Bronchial epithelial cell (primary cell): ENCODE results near the gene LRRIQ4. TPM values are rescaled to one million over a fixed set of nuclear protein-coding genes. Genes with fewer than 3 reads are reported as not detected.

Experiments used
- DNase-seq: peaks from one replicate; pipeline ENCODE4 v3.0.0-alpha.2; 2010; ENCODE audit warnings: low read depth
- FAIRE-seq: peaks from 2 replicates; lab custom pipeline; 2011; peaks lifted over from hg19 to GRCh38; lab: Jason Lieb, UNC
- H3K27me3 ChIP-seq: 2 replicates; pipeline ENCODE4 v1.5.1; 2011; ENCODE audit warnings: low read length; ENCODE audit not compliant: control insufficient read depth, insufficient read depth
- H3K36me3 ChIP-seq: 2 replicates; pipeline ENCODE4 v1.5.1; 2011; ENCODE audit warnings: low read length; ENCODE audit not compliant: control insufficient read depth, insufficient read depth
- H3K4me3 ChIP-seq: 2 replicates; pipeline ENCODE4 v1.5.1; 2011; ENCODE audit warnings: mild to moderate bottlenecking, low read depth, low read length, control low read depth
- total RNA-seq: library from RNA; depleted of rRNA; stranded (reverse); fragments of >200 nt; gene quantifications from 2 replicates; pipeline ENCODE4 v1.2.1, GENCODE V29; 2014
- TF ChIP-seq, protein P1 (sequence below): IDR thresholded peaks from 2 replicates; pipeline ENCODE4 v1.5.1; 2011; ENCODE audit warnings: mild to moderate bottlenecking, moderate library complexity, low read length, control low read depth, inconsistent platforms; ENCODE audit not compliant: insufficient read depth, severe bottlenecking

The LRRIQ4 gene
- total RNA-seq, 1 donor from 2014 or later: not detected

DNA sequence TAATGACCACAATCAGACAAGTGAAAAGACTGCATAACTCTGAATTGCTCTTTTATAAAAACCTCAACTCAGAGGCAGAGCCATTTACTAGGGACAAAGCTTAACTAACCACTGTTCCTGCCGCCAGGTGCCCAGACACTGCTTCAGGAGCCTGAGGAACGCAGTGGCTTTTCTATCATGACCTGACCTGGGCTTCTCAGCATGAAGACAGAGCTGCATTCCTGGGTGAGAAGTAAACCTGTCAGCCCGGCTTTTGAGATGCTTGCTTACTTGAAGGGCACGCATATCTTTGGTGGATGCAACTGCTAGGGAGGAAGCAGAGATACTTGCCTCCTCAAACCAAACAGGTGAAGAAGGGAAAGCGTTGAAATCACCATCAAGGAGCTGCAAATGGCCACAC, 49.2 kb downstream of the LRRIQ4 start:
- DNase-seq: no peak
- H3K36me3 ChIP-seq: no peaks in the 10 kb centered on the region

DNA sequence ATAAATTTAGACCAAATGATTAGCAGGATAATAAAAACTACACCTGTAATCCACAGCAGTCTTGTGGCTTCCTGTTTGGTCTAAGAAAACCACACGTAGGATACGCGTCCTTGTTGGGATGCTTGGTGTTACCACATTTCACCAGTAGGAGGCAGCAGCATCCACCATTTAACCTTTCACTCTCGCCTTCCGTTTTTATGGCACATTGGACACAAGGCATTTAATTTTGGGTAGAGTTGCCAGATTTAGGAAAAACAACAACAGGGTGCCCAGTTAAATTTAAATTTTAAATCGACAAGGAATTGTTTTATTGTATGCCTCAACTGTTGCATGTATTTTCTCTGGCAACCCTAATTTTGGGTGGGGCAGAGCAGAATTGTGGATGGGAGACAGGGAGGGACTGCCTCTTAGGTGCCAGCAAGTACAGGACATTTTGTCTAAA, 50.8 kb downstream of the LRRIQ4 start:
- FAIRE-seq: no peak

More for the DNA sequence above, 49.2 kb downstream of the LRRIQ4 start:
- no peaks in the 10 kb centered on the region for H3K27me3 ChIP-seq
- FAIRE-seq: no peak
- no peak overlapping the region for H3K4me3 ChIP-seq
- TF ChIP-seq, protein P1, sequence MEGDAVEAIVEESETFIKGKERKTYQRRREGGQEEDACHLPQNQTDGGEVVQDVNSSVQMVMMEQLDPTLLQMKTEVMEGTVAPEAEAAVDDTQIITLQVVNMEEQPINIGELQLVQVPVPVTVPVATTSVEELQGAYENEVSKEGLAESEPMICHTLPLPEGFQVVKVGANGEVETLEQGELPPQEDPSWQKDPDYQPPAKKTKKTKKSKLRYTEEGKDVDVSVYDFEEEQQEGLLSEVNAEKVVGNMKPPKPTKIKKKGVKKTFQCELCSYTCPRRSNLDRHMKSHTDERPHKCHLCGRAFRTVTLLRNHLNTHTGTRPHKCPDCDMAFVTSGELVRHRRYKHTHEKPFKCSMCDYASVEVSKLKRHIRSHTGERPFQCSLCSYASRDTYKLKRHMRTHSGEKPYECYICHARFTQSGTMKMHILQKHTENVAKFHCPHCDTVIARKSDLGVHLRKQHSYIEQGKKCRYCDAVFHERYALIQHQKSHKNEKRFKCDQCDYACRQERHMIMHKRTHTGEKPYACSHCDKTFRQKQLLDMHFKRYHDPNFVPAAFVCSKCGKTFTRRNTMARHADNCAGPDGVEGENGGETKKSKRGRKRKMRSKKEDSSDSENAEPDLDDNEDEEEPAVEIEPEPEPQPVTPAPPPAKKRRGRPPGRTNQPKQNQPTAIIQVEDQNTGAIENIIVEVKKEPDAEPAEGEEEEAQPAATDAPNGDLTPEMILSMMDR: no peak

DNA sequence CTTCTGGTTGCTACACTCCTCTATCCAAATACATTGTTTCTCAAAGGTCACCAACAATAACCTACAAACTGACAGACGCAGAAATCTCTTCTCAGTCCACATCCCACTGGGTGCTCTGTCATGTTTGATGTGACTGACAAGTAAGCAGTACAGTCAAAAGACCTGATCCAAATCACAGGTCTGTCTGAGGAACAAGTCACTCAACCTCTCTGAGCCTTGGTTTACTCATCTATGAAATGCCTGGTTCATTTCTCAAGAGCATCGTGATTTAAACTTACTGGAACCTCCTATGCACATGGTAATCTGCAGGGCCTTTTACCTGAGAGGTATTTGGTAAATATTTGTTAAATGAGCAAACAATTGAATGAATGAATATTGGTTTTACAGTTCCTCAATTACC, 51.6 kb downstream of the LRRIQ4 start:
- Histone ChIP-seq H3K4me3 (no peak overlapping the region), H3K36me3 (no peaks in the 10 kb centered on the region), H3K27me3 (no peaks in the 10 kb centered on the region)
- no peak for DNase-seq
- no peak for FAIRE-seq
- TF ChIP-seq, protein P1: no peak

More for the DNA sequence above, 50.8 kb downstream of the LRRIQ4 start:
- DNase-seq: peak; percentile 79
- H3K27me3 ChIP-seq: no peaks in the 10 kb centered on the region
- H3K4me3 ChIP-seq: no peak overlapping the region
- TF ChIP-seq, protein P1: peak; percentile 82
- no peaks in the 10 kb centered on the region for H3K36me3 ChIP-seq

DNA sequence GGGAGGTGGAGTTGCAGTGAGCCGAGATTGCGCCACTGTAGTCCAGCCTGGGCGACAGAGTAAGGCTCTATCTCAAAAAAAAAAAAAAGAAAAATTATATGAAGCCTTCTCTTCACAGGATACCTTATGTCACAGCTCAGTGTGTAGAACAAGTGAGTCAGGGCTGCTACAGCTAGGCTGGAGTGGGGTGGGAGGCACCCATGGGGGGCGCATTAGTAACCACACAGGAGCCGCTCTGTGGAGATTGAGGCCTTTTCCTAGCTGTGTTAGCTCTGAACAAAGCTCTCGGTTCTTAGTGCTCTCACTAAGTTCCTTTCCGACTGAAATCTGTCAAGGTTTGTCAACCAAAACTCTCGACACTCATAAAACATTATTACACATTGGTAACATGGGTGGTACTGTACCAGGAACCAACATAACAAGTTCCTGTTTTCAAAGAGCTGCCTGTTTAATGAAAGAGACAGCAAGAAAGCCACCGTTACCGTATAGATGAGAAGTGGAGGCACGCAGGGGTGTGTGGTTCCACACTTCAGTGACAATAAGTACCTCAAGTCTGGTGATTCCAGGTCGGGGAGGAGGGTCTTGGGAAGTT, 52.6 kb downstream of the LRRIQ4 start:
- no peak for DNase-seq
- no peak for FAIRE-seq

DNA sequence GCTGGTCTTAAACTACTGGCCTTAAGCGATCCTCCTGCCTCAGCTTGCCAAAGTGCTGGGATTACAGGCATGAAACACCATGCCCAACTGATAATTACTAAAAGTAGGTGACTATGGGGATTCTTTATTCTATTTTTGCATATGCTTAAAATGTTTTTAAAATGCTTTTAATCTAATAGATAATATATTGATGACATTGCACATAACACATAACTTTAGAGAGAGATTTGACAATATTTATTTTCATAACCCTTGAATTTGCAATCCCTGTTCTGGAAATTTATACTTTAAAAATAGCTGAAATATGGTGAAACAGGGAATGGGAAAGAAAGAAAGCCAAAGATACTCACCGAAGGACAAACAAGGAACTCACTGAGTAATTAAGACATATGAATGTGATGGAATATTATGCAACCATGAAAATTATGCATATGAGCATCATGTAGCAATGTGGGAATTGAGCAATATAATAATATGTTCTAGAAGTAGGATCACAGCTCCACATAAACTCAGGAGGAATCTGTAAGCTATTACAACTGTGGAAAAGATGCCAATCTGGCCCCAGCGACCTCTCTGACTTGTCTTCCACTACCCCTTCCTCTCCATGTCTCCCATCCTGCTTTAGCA, 55.0 kb downstream of the LRRIQ4 start:
- H3K4me3 ChIP-seq: no peak overlapping the region
- no peaks in the 10 kb centered on the region for H3K36me3 ChIP-seq
- DNase-seq (no peak), FAIRE-seq (no peak)
- H3K27me3 ChIP-seq: no peaks in the 10 kb centered on the region
- TF ChIP-seq, protein P1: no peak

More for the DNA sequence above, 52.6 kb downstream of the LRRIQ4 start:
- Histone ChIP-seq H3K4me3 (no peak overlapping the region), H3K36me3 (no peaks in the 10 kb centered on the region), H3K27me3 (no peaks in the 10 kb centered on the region)
- TF ChIP-seq, protein P1: no peak

DNA sequence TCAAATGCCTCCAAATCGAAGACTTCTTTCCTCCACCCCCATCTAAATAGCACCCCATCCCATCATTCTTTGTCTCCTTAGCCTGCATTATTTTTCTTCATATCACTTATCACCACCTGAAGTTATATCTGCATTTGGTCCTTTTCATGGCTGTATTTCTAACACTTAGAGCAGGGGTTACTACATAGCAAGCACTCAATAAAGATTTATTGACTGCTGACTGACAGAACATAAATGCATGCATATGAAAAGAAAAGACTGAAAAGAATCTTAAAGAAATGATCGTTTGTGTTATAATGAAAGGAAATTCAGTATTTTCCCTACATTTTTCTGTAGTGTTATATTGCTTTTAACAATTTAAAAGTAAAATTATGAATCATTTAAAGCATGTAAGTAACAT, 55.7 kb downstream of the LRRIQ4 start:
- TF ChIP-seq, protein P1: no peak
- no peaks in the 10 kb centered on the region for H3K27me3 ChIP-seq
- no peaks in the 10 kb centered on the region for H3K36me3 ChIP-seq
- DNase-seq: no peak
- no peak for FAIRE-seq
- H3K4me3 ChIP-seq: no peak overlapping the region
